Astrocyte (in vitro differentiated cells and primary cell): ENCODE measurements around the gene GART.

ENCODE experiments used
- CTCF ChIP-seq: IDR thresholded peaks from 2 replicates; pipeline ENCODE4 v1.5.1; 2011; ENCODE audit warnings: low read depth, mild to moderate bottlenecking, inconsistent platforms, low read length, moderate library complexity; ENCODE audit not compliant: insufficient read depth
- EZH2 ChIP-seq: IDR thresholded peaks from 2 replicates; pipeline ENCODE4 v1.6.1; 2012; ENCODE audit warnings: mild to moderate bottlenecking, low read length, inconsistent platforms; ENCODE audit not compliant: insufficient read depth

- no peak for TF ChIP-seq EZH2
- no peak for TF ChIP-seq CTCF
These were observed 30.4 kb upstream of the GART start for GRCh38 chr21:33572350-33572749.
